Bronchial epithelial cell (primary cell): ENCODE results near the gene RPL31. TPM values are rescaled to one million over a fixed set of nuclear protein-coding genes. Genes with fewer than 3 reads are reported as not detected.

Experiments used
- DNase-seq: peaks from one replicate; pipeline ENCODE4 v3.0.0-alpha.2; 2010; ENCODE audit warnings: low read depth
- FAIRE-seq: peaks from 2 replicates; lab custom pipeline; 2011; peaks lifted over from hg19 to GRCh38; lab: Jason Lieb, UNC
- H3K27me3 ChIP-seq: 2 replicates; pipeline ENCODE4 v1.5.1; 2011; ENCODE audit warnings: low read length; ENCODE audit not compliant: control insufficient read depth, insufficient read depth
- H3K36me3 ChIP-seq: 2 replicates; pipeline ENCODE4 v1.5.1; 2011; ENCODE audit warnings: low read length; ENCODE audit not compliant: control insufficient read depth, insufficient read depth
- H3K4me3 ChIP-seq: 2 replicates; pipeline ENCODE4 v1.5.1; 2011; ENCODE audit warnings: mild to moderate bottlenecking, low read depth, low read length, control low read depth
- CTCF ChIP-seq: IDR thresholded peaks from 2 replicates; pipeline ENCODE4 v1.5.1; 2011; ENCODE audit warnings: mild to moderate bottlenecking, moderate library complexity, low read length, control low read depth, inconsistent platforms; ENCODE audit not compliant: insufficient read depth, severe bottlenecking
- total RNA-seq: library from RNA; depleted of rRNA; stranded (reverse); fragments of >200 nt; gene quantifications from 2 replicates; pipeline ENCODE4 v1.2.1, GENCODE V29; 2014

Gene RPL31
- total RNA-seq, 1 donor from 2014 or later: 2,143 TPM

- Histone ChIP-seq H3K36me3 (peaks cover 19% of the 10 kb centered on the region), H3K4me3 (no peak overlapping the region), H3K27me3 (no peaks in the 10 kb centered on the region)
- no peak for TF ChIP-seq CTCF
- no peak for DNase-seq
- FAIRE-seq: no peak
These were observed 21.4 kb downstream of the RPL31 start for GRCh38 chr2:101023327-101024107.

- no peak overlapping the region for H3K4me3 ChIP-seq
- no peak for FAIRE-seq
- DNase-seq: no peak
- H3K36me3 ChIP-seq: peaks cover 14% of the 10 kb centered on the region
- H3K27me3 ChIP-seq: no peaks in the 10 kb centered on the region
- TF ChIP-seq CTCF: no peak
These were observed 23.5 kb downstream of the RPL31 start for GRCh38 chr2:101025561-101025960.

- no peaks in the 10 kb centered on the region for H3K27me3 ChIP-seq
- TF ChIP-seq CTCF: no peak
- no peak for DNase-seq
- FAIRE-seq: no peak
- peaks cover 15% of the 10 kb centered on the region for H3K36me3 ChIP-seq
- H3K4me3 ChIP-seq: no peak overlapping the region
These were observed 24.2 kb downstream of the RPL31 start for GRCh38 chr2:101026253-101026701.

GRCh38 chr2:101026923-101027469 lies 24.9 kb downstream of the RPL31 start:
- FAIRE-seq: no peak
- no peak overlapping the region for H3K4me3 ChIP-seq
- no peak for TF ChIP-seq CTCF
- no peaks in the 10 kb centered on the region for H3K27me3 ChIP-seq
- DNase-seq: no peak
- peaks cover 16% of the 10 kb centered on the region for H3K36me3 ChIP-seq

- no peak overlapping the region for H3K4me3 ChIP-seq
- peaks cover 19% of the 10 kb centered on the region for H3K36me3 ChIP-seq
- DNase-seq (no peak), FAIRE-seq (no peak)
- H3K27me3 ChIP-seq: no peaks in the 10 kb centered on the region
- TF ChIP-seq CTCF: no peak
These were observed 25.8 kb downstream of the RPL31 start for GRCh38 chr2:101027852-101028251.
